WI38 (cell line): ENCODE data around the gene ENTPD1.

Experiments
- H3K4me3 ChIP-seq: 2 replicates; pipeline ENCODE4 v1.5.1; 2011; ENCODE audit warnings: low read depth, mild to moderate bottlenecking, control low read depth, low read length
- TF ChIP-seq, protein P1 (sequence below): IDR thresholded peaks from 2 replicates; pipeline ENCODE4 v1.5.1; 2012; ENCODE audit warnings: low read depth, mild to moderate bottlenecking, control low read depth, low read length

The ENTPD1 gene

DNA sequence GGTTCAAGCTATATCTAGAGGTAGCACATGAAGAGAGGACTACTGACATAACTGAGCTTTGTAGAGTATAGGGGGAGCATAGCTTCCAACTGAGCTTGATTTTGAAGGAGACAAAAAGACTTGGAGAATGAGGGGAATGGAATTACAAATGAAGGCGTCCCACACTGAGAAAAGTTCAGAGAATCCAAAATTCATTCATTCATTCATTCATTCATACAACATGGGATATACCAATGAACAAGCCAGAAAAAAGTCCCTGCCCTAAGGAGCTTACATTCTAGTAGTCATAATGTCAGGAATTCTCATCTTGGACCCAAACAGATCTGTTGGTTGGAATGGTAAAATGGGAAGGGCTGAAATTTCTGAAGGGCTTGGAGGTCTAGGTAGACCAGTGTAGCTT, 62.0 kb downstream of the ENTPD1 start:
- TF ChIP-seq, protein P1, sequence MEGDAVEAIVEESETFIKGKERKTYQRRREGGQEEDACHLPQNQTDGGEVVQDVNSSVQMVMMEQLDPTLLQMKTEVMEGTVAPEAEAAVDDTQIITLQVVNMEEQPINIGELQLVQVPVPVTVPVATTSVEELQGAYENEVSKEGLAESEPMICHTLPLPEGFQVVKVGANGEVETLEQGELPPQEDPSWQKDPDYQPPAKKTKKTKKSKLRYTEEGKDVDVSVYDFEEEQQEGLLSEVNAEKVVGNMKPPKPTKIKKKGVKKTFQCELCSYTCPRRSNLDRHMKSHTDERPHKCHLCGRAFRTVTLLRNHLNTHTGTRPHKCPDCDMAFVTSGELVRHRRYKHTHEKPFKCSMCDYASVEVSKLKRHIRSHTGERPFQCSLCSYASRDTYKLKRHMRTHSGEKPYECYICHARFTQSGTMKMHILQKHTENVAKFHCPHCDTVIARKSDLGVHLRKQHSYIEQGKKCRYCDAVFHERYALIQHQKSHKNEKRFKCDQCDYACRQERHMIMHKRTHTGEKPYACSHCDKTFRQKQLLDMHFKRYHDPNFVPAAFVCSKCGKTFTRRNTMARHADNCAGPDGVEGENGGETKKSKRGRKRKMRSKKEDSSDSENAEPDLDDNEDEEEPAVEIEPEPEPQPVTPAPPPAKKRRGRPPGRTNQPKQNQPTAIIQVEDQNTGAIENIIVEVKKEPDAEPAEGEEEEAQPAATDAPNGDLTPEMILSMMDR, result no peak
- H3K4me3 ChIP-seq, result no peak overlapping the region

GRCh38 chr10:95818668-95819067, 62.7 kb downstream of the ENTPD1 start:
- TF ChIP-seq, protein P1, result no peak
- no peak overlapping the region for H3K4me3 ChIP-seq

DNA sequence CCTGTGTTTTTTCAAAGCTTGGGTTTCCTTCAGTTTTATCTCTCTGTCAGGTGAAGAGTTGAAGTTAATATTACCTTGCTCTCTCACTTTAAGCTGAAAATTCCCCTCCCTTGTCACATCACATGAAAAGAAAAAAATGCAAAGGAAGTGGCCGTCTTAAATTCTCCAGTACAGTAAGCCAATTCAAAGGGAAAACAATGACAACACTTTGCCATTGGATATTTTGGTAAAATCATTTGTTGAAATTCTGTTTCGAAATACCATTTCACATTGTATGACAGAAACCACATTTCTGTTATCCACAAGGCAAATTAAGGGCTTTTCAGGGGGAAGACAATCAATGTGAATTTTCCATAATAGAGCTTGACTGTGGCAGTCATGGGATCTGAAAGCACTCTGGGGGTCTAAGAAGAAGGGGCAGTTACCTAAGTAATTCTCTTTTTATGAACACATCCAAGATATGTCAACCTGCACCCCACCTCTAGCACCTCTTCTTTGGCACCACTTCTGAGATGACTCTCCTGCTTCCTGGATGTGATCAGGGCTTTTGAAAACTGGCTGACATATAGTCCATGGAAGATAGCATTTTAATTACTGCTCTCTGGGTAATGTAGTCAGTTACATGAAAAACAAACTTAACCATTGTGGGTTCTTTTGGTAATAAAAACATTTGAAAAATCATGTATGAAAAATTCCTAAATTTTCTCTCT, 63.8 kb downstream of the ENTPD1 start:
- no peak overlapping the region for H3K4me3 ChIP-seq
- TF ChIP-seq, protein P1, result no peak

DNA sequence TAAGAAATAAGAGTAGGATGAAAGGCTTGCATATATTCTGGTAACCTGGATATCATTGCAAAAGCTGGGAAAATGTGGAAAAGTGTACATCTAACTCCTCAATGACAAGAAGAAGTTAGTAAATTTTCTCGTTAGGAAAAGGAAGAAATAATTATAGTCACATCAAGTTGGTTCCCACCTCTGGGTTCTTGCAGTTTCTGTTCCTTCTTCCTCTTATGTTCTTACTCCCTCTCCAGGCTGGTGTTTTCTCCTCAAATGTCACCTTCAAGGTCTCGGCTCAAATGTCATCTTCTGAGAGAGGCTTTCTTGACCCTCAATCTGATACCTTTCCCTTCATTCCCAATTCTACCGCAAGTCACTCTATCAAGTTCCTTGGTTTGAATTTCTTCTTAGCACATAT, 64.4 kb downstream of the ENTPD1 start:
- H3K4me3 ChIP-seq, result no peak overlapping the region
- TF ChIP-seq, protein P1, result no peak

DNA sequence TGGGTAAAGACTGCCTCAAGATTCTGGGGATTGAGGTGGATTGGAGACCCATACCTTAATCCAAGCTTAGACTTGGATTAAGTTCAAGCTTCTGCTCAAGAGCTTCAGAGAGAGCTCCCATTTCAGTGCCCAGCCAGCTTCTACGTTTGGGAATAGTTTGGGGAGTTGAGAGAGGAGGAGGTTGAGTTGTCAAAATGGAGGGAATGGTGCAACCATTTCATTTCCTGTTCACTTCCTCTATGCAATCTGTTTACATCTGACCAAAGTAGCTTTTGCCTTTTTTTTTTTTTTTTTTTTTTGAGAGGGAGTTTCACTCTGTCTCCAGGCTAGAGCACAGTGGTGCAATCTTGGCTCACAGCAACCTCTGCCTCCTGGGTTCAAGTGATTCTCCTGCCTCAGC, 65.8 kb downstream of the ENTPD1 start:
- no peak overlapping the region for H3K4me3 ChIP-seq
- TF ChIP-seq, protein P1, result no peak

DNA sequence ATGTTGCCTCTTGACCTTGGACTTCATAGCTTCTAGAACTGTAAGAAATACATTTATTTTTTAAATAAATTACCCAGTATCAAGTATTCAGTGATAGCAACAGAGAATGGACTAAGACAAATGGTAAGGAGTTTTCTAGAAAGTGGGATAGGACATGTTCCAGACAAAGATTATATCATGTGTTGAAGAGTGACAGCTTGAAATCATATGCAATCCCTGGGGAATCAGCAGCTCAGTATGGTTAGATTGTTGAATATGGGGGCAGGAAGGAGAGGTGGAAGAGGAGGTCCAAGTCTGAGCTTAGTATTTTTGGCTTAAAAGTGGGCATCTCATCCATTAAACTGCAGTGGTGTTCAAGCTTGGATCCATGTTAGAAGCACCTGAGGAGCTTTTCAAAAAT, 74.1 kb downstream of the ENTPD1 start:
- H3K4me3 ChIP-seq, result no peak overlapping the region
- TF ChIP-seq, protein P1, result no peak

DNA sequence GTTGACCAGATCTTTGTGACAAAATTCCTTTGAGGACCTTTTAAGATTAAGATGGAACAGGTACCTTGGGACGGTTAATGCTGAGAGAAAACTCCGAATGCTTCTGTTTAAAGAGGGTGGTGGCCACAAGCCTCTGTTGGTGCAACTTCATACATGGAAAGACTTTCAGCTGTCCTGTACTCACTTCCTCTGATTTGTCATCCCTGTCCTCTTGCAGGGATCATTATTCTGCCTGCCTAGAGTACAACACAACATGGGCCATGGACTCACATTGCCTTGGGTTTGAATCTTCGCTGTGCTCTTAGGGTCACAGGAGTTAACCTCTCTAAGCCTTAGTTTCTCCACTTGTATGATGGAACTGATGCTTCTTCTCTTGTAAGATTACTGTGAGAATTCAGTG, 75.1 kb downstream of the ENTPD1 start:
- no peak overlapping the region for H3K4me3 ChIP-seq
- TF ChIP-seq, protein P1, result no peak
